Naive thymus-derived CD8-positive, alpha-beta T cell (primary cell): Measurements from ENCODE around the gene FAM118A. TPM values are rescaled to one million over a fixed set of nuclear protein-coding genes. Genes with fewer than 3 reads are reported as not detected.
"Not testable (repeated sequence)": the region's sequence is repeated elsewhere in the genome, so short reads cannot be mapped to it uniquely, and the experiment has no call there.

Source experiments
- ATAC-seq, 2 donors: fragments of 150-1000 bp; cut with Tn5 transposase in 1 of 2; sonication (Bioruptor Pico), chemical (Tn5 transposase) in 1 of 2; 1 replicate in 1 of 2; 2 replicates in 1 of 2; pipeline ENCODE4 v1.10.0; 2021; ENCODE audit warnings: mild to moderate bottlenecking in 2 of 2, moderate library complexity in 2 of 2
- POLR2A ChIA-PET: fragments of 350-600 bp; sonication (Branson Sonifier 250); formaldehyde crosslinking; loops from one replicate; lab custom pipeline; 2021; ENCODE audit warnings: antibody characterized with exemption; lab: Charles Lee
- DNase-seq, 10 donors: peaks; one replicate each; pipeline versions ENCODE4 v3.0.0 to v3.0.0-alpha.2; 2020 to 2022
- H3K27ac Mint-ChIP-seq, 10 donors: one replicate each; pipeline ENCODE4 v1.8.0; 2020 to 2022; ENCODE audit warnings: mild to moderate bottlenecking in 10 of 10, mixed read lengths in 10 of 10, moderate library complexity in 4 of 10, inconsistent platforms in 1 of 10
- H3K27me3 Mint-ChIP-seq, 5 donors: one replicate each; pipeline ENCODE4 v1.8.0; 2021 to 2022; ENCODE audit warnings: mixed read lengths in 5 of 5
- H3K36me3 Mint-ChIP-seq, 3 donors: one replicate each; pipeline ENCODE4 v1.8.0; 2020 to 2022; ENCODE audit warnings: mixed read lengths in 3 of 3, mild to moderate bottlenecking in 2 of 3, inconsistent platforms in 1 of 3
- H3K4me1 Mint-ChIP-seq, 4 donors: one replicate each; pipeline ENCODE4 v1.8.0; 2021 to 2022; ENCODE audit warnings: mixed read lengths in 4 of 4
- H3K4me3 Mint-ChIP-seq, 10 donors: one replicate each; pipeline ENCODE4 v1.8.0; 2020 to 2022; ENCODE audit warnings: mild to moderate bottlenecking in 10 of 10, mixed read lengths in 10 of 10, moderate library complexity in 6 of 10, inconsistent platforms in 1 of 10
- H3K9me3 Mint-ChIP-seq, 9 donors: one replicate each; pipeline ENCODE4 v1.8.0; 2020 to 2022; ENCODE audit warnings: mixed read lengths in 9 of 9, mild to moderate bottlenecking in 3 of 9, inconsistent platforms in 1 of 9, moderate library complexity in 1 of 9
- polyA plus RNA-seq, 3 donors: library from polyadenylated mRNA; unstranded; fragments of 300-500 nt; fragmentation: Illumina TruSeq; gene quantifications; one replicate each; pipeline ENCODE4 v1.2.3, GENCODE V29; 2021
- total RNA-seq, 8 experiments: library from RNA in 2 of 8; stranded (reverse) in 2 of 8; gene quantifications; one replicate each; pipeline ENCODE4 v1.2.3 and lab custom pipeline; 2021 to 2026

Gene FAM118A
- total and polyA plus RNA-seq, 5 experiments from 2014 or later = 33.2 to 88.5 (median 67.8) TPM

GRCh38 chr22:45270095-45271020 is 39.4 kb upstream of the FAM118A start:
- Mint-ChIP-seq H3K4me1 (peaks cover 3 to 12% (median 11%) of the 10 kb centered on the region in 4 donors), H3K4me3 (peak overlapping the region; percentile 74 to 88 (median 81)), H3K27me3 (peaks cover 0 to 9% (median 5%) of the 10 kb centered on the region in 5 donors), H3K9me3 (no peaks in the 10 kb centered on the region), H3K36me3 (no peaks in the 10 kb centered on the region), H3K27ac (peak overlapping the region in 6 of 10 donors; percentile 4 to 94 (median 61))
- DNase-seq (no peak), ATAC-seq (no peak)
- POLR2A ChIA-PET = interaction anchor here (0.5 kb wide), 1 partner anchor 142 kb away, joined by 4 read pairs; no protein-coding TSS in a partner anchor

GRCh38 chr22:45271667-45272201 is 38.0 kb upstream of the FAM118A start:
- Mint-ChIP-seq H3K4me3 (no peak overlapping the region), H3K36me3 (no peaks in the 10 kb centered on the region), H3K27ac (no peak overlapping the region), H3K9me3 (no peaks in the 10 kb centered on the region), H3K4me1 (peaks cover 3 to 12% (median 11%) of the 10 kb centered on the region in 4 donors), H3K27me3 (peaks cover 0 to 9% (median 3%) of the 10 kb centered on the region in 5 donors)
- DNase-seq = no peak
- ATAC-seq = no peak
- POLR2A ChIA-PET = interaction anchor here (1.5 kb wide), 1 partner anchor 37 kb away, joined by 7 read pairs; no protein-coding TSS in a partner anchor

GRCh38 chr22:45272498-45272897 is 37.2 kb upstream of the FAM118A start:
- no peaks in the 10 kb centered on the region for H3K9me3 Mint-ChIP-seq
- peaks cover 3 to 12% (median 11%) of the 10 kb centered on the region in 4 donors for H3K4me1 Mint-ChIP-seq
- DNase-seq (no peak), ATAC-seq (no peak)
- peaks cover 0 to 9% (median 3%) of the 10 kb centered on the region in 5 donors for H3K27me3 Mint-ChIP-seq
- H3K4me3 Mint-ChIP-seq = no peak overlapping the region
- no peaks in the 10 kb centered on the region for H3K36me3 Mint-ChIP-seq
- POLR2A ChIA-PET = interaction anchor here (0.6 to 1.5 kb wide), 3 partner anchors 36 to 1670 kb away, joined by 3 to 8 read pairs (median 7); no protein-coding TSS in a partner anchor
- no peak overlapping the region for H3K27ac Mint-ChIP-seq

- Mint-ChIP-seq H3K36me3 (no peaks in the 10 kb centered on the region), H3K27ac (no peak overlapping the region), H3K4me1 (peaks cover 3 to 12% (median 11%) of the 10 kb centered on the region in 4 donors), H3K4me3 (no peak overlapping the region), H3K27me3 (peaks cover 0 to 9% (median 3%) of the 10 kb centered on the region in 5 donors), H3K9me3 (no peaks in the 10 kb centered on the region)
- DNase-seq (no peak), ATAC-seq (no peak)
- POLR2A ChIA-PET = no interaction called here
Observed at GRCh38 chr22:45273452-45274075, 36.2 kb upstream of the FAM118A start.

GRCh38 chr22:45276507-45277105 is 33.1 kb upstream of the FAM118A start:
- ATAC-seq (no peak), DNase-seq (no peak)
- H3K27ac Mint-ChIP-seq = peak overlapping the region in 1 of 10 donors; percentile 56
- H3K27me3 Mint-ChIP-seq = peaks cover 0 to 7% (median 0%) of the 10 kb centered on the region in 5 donors
- POLR2A ChIA-PET = interaction anchor here (0.6 to 1.1 kb wide), 2 partner anchors 23 to 1023 kb away, joined by 3 read pairs; no protein-coding TSS in a partner anchor
- no peaks in the 10 kb centered on the region for H3K36me3 Mint-ChIP-seq
- H3K4me1 Mint-ChIP-seq = peaks cover 0 to 18% (median 5%) of the 10 kb centered on the region in 4 donors
- no peaks in the 10 kb centered on the region for H3K9me3 Mint-ChIP-seq
- no peak overlapping the region for H3K4me3 Mint-ChIP-seq

GRCh38 chr22:45277720-45278119 is 32.0 kb upstream of the FAM118A start:
- Mint-ChIP-seq H3K4me1 (peaks cover 0 to 20% (median 5%) of the 10 kb centered on the region in 4 donors), H3K27me3 (peaks cover 0 to 15% (median 4%) of the 10 kb centered on the region in 5 donors), H3K27ac (peak overlapping the region in 1 of 10 donors; percentile 61)
- H3K36me3 Mint-ChIP-seq, ATAC-seq, H3K9me3 Mint-ChIP-seq, H3K4me3 Mint-ChIP-seq, POLR2A ChIA-PET, DNase-seq: not testable (repeated sequence)

GRCh38 chr22:45278125-45278524 is 31.6 kb upstream of the FAM118A start:
- Mint-ChIP-seq H3K9me3 (no peaks in the 10 kb centered on the region), H3K4me1 (peaks cover 0 to 20% (median 5%) of the 10 kb centered on the region in 4 donors), H3K36me3 (no peaks in the 10 kb centered on the region), H3K27me3 (peaks cover 0 to 15% (median 4%) of the 10 kb centered on the region in 5 donors), H3K27ac (peak overlapping the region in 1 of 10 donors; percentile 61), H3K4me3 (no peak overlapping the region)
- ATAC-seq (no peak), DNase-seq (no peak)
- POLR2A ChIA-PET = no interaction called here

GRCh38 chr22:45280587-45280980 is 29.1 kb upstream of the FAM118A start:
- no peaks in the 10 kb centered on the region for H3K36me3 Mint-ChIP-seq
- H3K9me3 Mint-ChIP-seq = no peaks in the 10 kb centered on the region
- H3K4me3 Mint-ChIP-seq = no peak overlapping the region
- peaks cover 3 to 30% (median 12%) of the 10 kb centered on the region in 4 donors for H3K4me1 Mint-ChIP-seq
- peaks cover 3 to 15% (median 9%) of the 10 kb centered on the region in 5 donors for H3K27me3 Mint-ChIP-seq
- ATAC-seq (no peak), DNase-seq (no peak)
- peak overlapping the region in 1 of 10 donors; percentile 60 for H3K27ac Mint-ChIP-seq
- POLR2A ChIA-PET = no interaction called here

- POLR2A ChIA-PET = interaction anchor here (0.6 kb wide), 1 partner anchor 28 kb away, joined by 3 read pairs; no protein-coding TSS in a partner anchor
- DNase-seq = no peak
- Mint-ChIP-seq H3K36me3 (no peaks in the 10 kb centered on the region), H3K27me3 (peaks cover 3 to 15% (median 9%) of the 10 kb centered on the region in 5 donors), H3K4me1 (peaks cover 3 to 34% (median 12%) of the 10 kb centered on the region in 4 donors), H3K27ac (peak overlapping the region in 2 of 10 donors; percentile 44 to 60), H3K4me3 (no peak overlapping the region), H3K9me3 (no peaks in the 10 kb centered on the region)
- no peak for ATAC-seq
Observed at GRCh38 chr22:45281010-45281409, 28.7 kb upstream of the FAM118A start.

- ATAC-seq (peak; percentile 99), DNase-seq (peak; percentile 36 to 81 (median 57))
- H3K27me3 Mint-ChIP-seq = peaks cover 3 to 15% (median 9%) of the 10 kb centered on the region in 5 donors
- peaks cover 5 to 42% (median 10%) of the 10 kb centered on the region in 4 donors for H3K4me1 Mint-ChIP-seq
- peak within 1 kb of the TSS; percentile 24 to 65 (median 50) for H3K4me3 Mint-ChIP-seq
- POLR2A ChIA-PET = no interaction called here
- peak within 1 kb of the TSS in 4 of 10 donors; percentile 2 to 77 (median 45) for H3K27ac Mint-ChIP-seq
- H3K9me3 Mint-ChIP-seq = no peaks in the 10 kb centered on the region
- H3K36me3 Mint-ChIP-seq = no peaks in the 10 kb centered on the region
Observed at GRCh38 chr22:45284705-45285262, 24.9 kb upstream of the FAM118A start, which contains the start of gene UPK3A. Gene UPK3A (plus strand): TSS chr22:45284949. CDS start chr22:45285014, 65 bp downstream.

GRCh38 chr22:45285263-45286058 is 24.3 kb upstream of the FAM118A start:
- POLR2A ChIA-PET = interaction anchor here (1.4 kb wide), 1 partner anchor 11 kb away, joined by 3 read pairs; no protein-coding TSS in a partner anchor
- Mint-ChIP-seq H3K4me1 (peaks cover 5 to 37% (median 8%) of the 10 kb centered on the region in 4 donors), H3K27me3 (peaks cover 3 to 15% (median 9%) of the 10 kb centered on the region in 5 donors), H3K9me3 (no peaks in the 10 kb centered on the region), H3K4me3 (peak overlapping the region in 9 of 10 donors; percentile 9 to 61 (median 36)), H3K27ac (peak overlapping the region in 4 of 10 donors; percentile 2 to 64 (median 16)), H3K36me3 (no peaks in the 10 kb centered on the region)
- no peak for ATAC-seq
- no peak for DNase-seq
